Hepatocyte (in vitro differentiated cells): ENCODE results near the gene FAM162A. TPM values are rescaled to one million over a fixed set of nuclear protein-coding genes. Genes with fewer than 3 reads are reported as not detected.

Experiments
- DNase-seq: peaks from one replicate; pipeline ENCODE4 v3.0.0-alpha.2; 2016; ENCODE audit warnings: low spot score
- H2AFZ ChIP-seq: fragments of 200-600 bp; sonication (generic); 2 replicates; pipeline ENCODE4 v1.6.0; 2016; ENCODE audit warnings: antibody characterized with exemption, mild to moderate bottlenecking
- H3K27ac ChIP-seq: fragments of 200-600 bp; sonication (generic); 2 replicates; pipeline ENCODE4 v1.5.1; 2016; ENCODE audit warnings: mild to moderate bottlenecking
- H3K27me3 ChIP-seq: fragments of 200-600 bp; sonication (generic); 2 replicates; pipeline ENCODE4 v1.6.1; 2016
- H3K36me3 ChIP-seq: fragments of 200-600 bp; sonication (generic); replicated peaks from 2 replicates; pipeline ENCODE4 v1.5.1; 2016; ENCODE audit warnings: low read depth; ENCODE audit not compliant: insufficient read depth
- H3K4me1 ChIP-seq: fragments of 200-600 bp; sonication (generic); 2 replicates; pipeline ENCODE4 v1.5.1; 2016; ENCODE audit warnings: mild to moderate bottlenecking, moderate library complexity; ENCODE audit not compliant: insufficient read depth
- H3K4me2 ChIP-seq: fragments of 200-600 bp; sonication (generic); 2 replicates; pipeline ENCODE4 v1.6.0; 2016
- H3K4me3 ChIP-seq: fragments of 200-600 bp; sonication (generic); 2 replicates; pipeline ENCODE4 v1.5.1; 2016; ENCODE audit warnings: mild to moderate bottlenecking
- H3K79me2 ChIP-seq: fragments of 200-600 bp; sonication (generic); 2 replicates; pipeline ENCODE4 v1.6.0; 2017; ENCODE audit warnings: mild to moderate bottlenecking
- H3K9me2 ChIP-seq: fragments of 200-600 bp; sonication (generic); replicated peaks from 2 replicates; pipeline ENCODE4 v1.6.0; 2017; ENCODE audit warnings: mild to moderate bottlenecking; ENCODE audit not compliant: insufficient read depth
- H3K9me3 ChIP-seq: fragments of 200-600 bp; sonication (generic); 2 replicates; pipeline ENCODE4 v1.5.1; 2016; ENCODE audit warnings: low read depth, mild to moderate bottlenecking
- H4K20me1 ChIP-seq: fragments of 200-600 bp; sonication (generic); 2 replicates; pipeline ENCODE4 v1.6.0; 2016; ENCODE audit warnings: mild to moderate bottlenecking; ENCODE audit not compliant: insufficient read depth, poor library complexity, severe bottlenecking
- CTCF ChIP-seq: fragments of 200-600 bp; sonication (generic); IDR thresholded peaks from 2 replicates; pipeline ENCODE4 v1.5.1; 2016; ENCODE audit warnings: antibody characterized with exemption, mild to moderate bottlenecking; ENCODE audit not compliant: poor library complexity
- EZH2 ChIP-seq: fragments of 200-600 bp; sonication (generic); IDR thresholded peaks from 2 replicates; pipeline ENCODE4 v1.6.1; 2016; ENCODE audit warnings: antibody characterized with exemption, mild to moderate bottlenecking, borderline replicate concordance
- EZH2phosphoT487 ChIP-seq: fragments of 200-600 bp; sonication (generic); IDR thresholded peaks from one replicate; pipeline ENCODE4 v1.6.1; 2018; ENCODE audit warnings: antibody characterized with exemption, mild to moderate bottlenecking, low read depth, moderate library complexity; ENCODE audit not compliant: unreplicated experiment, severe bottlenecking
- WGBS: methylation state at CpG from one replicate; pipeline ENCODE4 v1.1.6; 2016; ENCODE audit warnings: low lambda C conversion rate; ENCODE audit errors: missing lambda C conversion rate; 5-methylcytosine and 5-hydroxymethylcytosine counted together
- polyA plus RNA-seq: library from polyadenylated mRNA; unstranded; fragments of >200 nt; fragmentation: Nextera tagmentation; extraction: Ambion mirVana; gene quantifications from 2 replicates; pipeline ENCODE4 v1.2.1, GENCODE V29; 2016
- total RNA-seq: library from RNA; depleted of rRNA; stranded (reverse); fragments of >200 nt; gene quantifications from 2 replicates; pipeline ENCODE4 v1.2.3, GENCODE V29; 2014

FAM162A gene
- total and polyA plus RNA-seq, 2 experiments from 2014 or later, result 50.4 to 107 TPM

- Histone ChIP-seq H3K4me3 (no peak overlapping the region), H3K36me3 (no peaks in the 10 kb centered on the region), H3K9me2 (no peaks in the 10 kb centered on the region), H3K4me1 (peaks cover 7% of the 10 kb centered on the region), H3K9me3 (no peaks in the 10 kb centered on the region), H2AFZ (no peak overlapping the region), H4K20me1 (no peaks in the 10 kb centered on the region), H3K27ac (no peak overlapping the region), H3K27me3 (no peaks in the 10 kb centered on the region), H3K79me2 (peaks cover 25% of the 10 kb centered on the region), H3K4me2 (no peak overlapping the region)
- no peak for TF ChIP-seq CTCF
- TF ChIP-seq EZH2, result no peak
- TF ChIP-seq EZH2phosphoT487, result no peak
- DNase-seq, result no peak
- WGBS, result 90% methylated on average over 4 of the region's 4 CpGs
Measured at GRCh38 chr3:122410111-122410510, 26.1 kb downstream of the FAM162A start.

GRCh38 chr3:122410639-122411038 lies 26.7 kb downstream of the FAM162A start:
- H3K9me3 ChIP-seq, result no peaks in the 10 kb centered on the region

GRCh38 chr3:122414391-122414790 lies 30.4 kb downstream of the FAM162A start:
- Histone ChIP-seq H3K27me3 (no peaks in the 10 kb centered on the region), H3K36me3 (no peaks in the 10 kb centered on the region), H2AFZ (no peak overlapping the region), H3K27ac (peak overlapping the region; percentile 81), H3K4me1 (peaks cover 17% of the 10 kb centered on the region), H3K9me3 (no peaks in the 10 kb centered on the region), H3K9me2 (no peaks in the 10 kb centered on the region), H4K20me1 (no peaks in the 10 kb centered on the region), H3K4me2 (peak overlapping the region; percentile 73), H3K4me3 (no peak overlapping the region), H3K79me2 (peaks cover 49% of the 10 kb centered on the region)
- 98% methylated on average over 3 of the region's 3 CpGs for WGBS
- TF ChIP-seq EZH2, result no peak
- TF ChIP-seq EZH2phosphoT487, result no peak
- no peak for TF ChIP-seq CTCF
- DNase-seq, result no peak

More at GRCh38 chr3:122410639-122411038, 26.7 kb downstream of the FAM162A start:
- no peak overlapping the region for H3K27ac ChIP-seq
- no peaks in the 10 kb centered on the region for H4K20me1 ChIP-seq
- H3K9me2 ChIP-seq, result no peaks in the 10 kb centered on the region
- DNase-seq, result no peak
- H3K4me2 ChIP-seq, result no peak overlapping the region
- peaks cover 8% of the 10 kb centered on the region for H3K4me1 ChIP-seq
- H3K27me3 ChIP-seq, result no peaks in the 10 kb centered on the region
- TF ChIP-seq EZH2, result no peak
- TF ChIP-seq CTCF, result no peak
- TF ChIP-seq EZH2phosphoT487, result no peak
- 96% methylated on average over 6 of the region's 6 CpGs for WGBS
- H2AFZ ChIP-seq, result no peak overlapping the region
- H3K79me2 ChIP-seq, result peaks cover 26% of the 10 kb centered on the region
- H3K36me3 ChIP-seq, result no peaks in the 10 kb centered on the region
- no peak overlapping the region for H3K4me3 ChIP-seq
